Germinal center (tissue), 1 donor: ENCODE data around the gene CROCC2.

Experiments
- DNase-seq: peaks from one replicate; pipeline ENCODE4 v3.0.0; 2012; ENCODE audit warnings: mixed read lengths, low spot score

The CROCC2 gene

DNA sequence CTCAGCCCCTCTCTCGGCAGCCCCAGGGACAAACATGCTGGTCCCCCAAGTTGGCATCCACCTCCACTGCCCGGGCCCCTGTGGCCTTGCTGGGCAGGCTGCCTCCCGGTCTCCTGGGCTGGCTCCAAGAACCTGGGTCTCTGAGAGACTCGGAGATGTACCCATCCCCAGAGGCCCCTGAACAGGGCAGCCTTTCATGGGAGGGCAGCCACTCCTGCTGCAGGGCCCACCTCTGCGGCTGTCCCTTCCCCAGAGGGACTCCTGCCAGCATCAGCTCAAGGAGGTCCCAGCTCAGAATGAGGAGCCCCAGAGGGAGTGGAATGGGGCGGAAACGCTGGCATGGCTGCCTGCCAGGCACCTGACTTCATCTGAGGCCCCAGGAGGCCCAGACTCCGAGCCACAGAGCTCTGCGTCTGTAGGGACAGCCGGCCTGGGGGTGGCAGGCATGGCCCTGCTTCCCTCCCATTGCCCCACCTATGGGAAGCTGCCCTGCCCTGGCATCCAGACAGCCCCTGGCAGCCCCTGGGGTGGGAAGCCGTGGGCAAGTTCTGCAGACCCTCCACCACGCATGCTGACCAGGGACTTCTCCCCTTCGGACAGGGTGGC is 857 bp upstream of the CROCC2 start:
- no peak for DNase-seq

DNA sequence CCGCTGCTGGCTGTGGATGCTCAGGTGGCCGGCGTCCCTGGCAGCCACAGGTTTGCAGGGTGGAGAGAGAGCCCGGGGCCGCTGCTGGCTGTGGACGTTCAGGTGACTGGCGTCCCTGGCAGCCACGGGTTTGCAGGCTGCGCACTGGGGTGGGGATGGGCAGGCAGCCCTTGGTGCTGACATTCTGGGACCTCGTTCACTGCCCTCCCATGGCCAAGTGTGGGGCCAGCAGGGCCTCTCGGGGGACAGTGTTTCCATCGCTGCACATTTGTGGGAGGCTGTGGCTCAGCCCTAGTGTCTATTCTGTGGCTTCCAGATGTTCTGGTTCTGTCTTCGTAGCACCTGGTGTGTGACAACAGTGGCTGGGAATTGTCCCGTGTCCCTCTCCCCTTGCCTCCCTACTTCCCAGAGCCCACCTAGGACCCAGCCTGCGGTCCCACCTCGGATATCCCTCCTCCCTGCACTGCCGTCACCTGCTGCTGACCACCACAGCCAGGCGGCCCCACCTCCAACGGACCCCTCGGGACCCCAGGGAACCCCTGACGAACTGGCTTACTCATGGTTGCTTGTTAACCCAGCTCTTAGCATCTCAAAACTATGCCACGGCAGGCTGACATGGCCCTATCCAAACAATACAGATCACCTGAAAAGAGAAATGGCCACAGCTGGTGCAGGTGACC is 915 bp downstream of the CROCC2 start:
- no peak for DNase-seq

DNA sequence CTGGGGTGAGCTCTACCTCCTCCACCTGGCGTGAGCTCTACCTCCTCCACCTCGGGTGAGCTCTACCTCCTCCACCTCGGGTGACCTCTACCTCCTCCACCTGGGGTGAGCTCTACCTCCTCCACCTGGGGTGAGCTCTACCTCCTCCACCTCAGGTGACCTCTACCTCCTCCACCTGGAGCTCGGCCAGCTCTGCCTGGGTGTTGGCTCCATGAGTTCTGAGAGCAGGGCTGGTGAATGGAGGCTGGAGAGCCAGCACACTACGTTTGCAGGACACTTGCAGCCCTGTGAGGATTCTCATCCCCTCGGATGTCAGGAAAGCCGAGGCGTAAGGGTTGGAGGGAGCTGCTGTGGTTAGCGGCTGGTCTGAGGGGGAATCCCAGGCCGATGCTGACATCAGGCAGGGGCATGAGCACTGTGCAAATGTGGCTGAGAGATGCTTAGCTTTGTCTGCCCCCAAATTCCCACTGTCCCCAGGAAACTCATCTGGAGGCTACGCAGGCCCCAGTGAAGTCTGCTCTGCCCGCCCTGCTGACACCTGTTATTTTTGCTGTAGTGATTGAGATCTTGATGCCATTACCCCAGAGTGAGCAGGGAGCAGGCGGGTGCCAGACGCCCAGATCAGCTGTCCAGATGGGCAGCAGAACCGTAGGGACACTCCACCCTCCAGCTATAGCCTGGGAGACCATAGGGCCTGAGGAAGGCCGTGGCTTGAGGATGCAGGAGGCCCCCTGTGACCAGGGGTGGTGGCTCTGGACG is 3.3 kb downstream of the CROCC2 start:
- no peak for DNase-seq

DNA sequence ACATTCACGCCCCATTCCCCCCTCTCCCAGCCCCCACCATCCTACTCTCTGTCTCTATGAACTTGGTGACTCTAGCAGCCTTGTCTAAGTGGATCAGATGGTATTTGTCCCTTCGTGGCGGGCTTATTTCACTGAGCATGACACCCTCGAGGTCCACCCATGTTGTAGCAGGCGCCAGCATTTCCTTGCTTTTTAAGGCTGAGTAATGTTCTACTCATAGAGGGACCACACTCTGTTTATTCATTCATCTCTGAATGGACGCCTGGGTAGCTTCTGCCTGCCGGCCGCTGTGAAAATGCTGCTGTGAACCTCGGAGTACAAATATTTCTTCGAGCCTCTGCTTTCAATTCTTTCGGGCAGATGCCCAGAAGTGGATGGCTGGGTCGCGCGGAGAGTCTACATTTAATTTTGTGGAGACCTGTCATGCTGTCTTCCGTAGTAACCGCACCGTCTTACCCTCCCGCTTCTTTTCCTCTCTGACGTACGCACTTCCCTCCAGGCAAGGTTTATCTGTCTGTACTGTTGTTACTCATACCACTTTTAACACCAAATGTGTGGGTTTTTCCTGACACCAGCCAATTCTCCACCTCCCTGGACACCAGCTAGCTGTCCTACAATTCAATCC is 5.6 kb downstream of the CROCC2 start:
- DNase-seq: no peak

DNA sequence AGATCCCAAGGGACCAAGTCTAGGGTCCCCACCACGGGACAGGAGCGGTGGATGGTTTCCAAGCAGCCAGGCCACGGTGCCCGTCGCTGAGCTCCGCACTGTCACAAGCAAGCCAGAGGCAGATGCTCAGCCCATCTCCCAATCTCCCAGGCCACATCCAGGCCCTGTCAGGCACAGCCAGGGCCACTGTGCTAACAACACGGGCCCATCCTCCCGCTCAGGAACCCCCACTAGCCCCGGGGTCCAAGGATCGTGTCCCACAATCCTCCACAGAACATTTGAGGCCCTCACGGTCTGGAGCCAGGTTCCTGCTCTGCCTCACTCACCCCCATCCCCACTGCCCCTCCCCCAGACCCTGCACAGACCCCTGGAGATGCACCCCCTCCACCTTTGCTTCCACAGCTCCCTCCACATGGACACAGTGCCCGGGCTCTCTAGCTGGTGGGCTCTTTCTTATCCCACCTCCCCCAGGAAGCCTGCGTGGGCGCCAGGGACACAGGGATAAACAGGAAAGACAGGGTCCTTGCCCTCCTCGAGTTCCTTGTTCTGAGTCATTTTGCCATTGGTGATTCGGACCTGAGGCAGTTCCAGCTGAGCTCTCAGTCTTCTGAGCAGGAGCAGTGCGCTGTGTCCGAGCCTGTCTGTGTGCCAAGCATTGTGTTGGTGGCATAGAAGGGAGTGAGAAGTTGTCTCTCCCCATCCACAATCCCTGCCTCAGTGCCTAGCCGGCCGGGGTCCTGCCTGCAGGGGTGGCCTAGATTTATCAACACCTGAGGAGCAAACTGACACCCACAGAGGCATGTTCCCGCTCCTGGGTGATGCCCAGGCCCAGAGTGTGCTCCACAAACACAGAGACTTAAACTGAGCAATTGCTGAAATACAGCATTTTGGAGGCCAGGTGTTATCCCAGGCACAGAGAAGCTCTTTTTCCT is 7.0 kb downstream of the CROCC2 start:
- DNase-seq: no peak

DNA sequence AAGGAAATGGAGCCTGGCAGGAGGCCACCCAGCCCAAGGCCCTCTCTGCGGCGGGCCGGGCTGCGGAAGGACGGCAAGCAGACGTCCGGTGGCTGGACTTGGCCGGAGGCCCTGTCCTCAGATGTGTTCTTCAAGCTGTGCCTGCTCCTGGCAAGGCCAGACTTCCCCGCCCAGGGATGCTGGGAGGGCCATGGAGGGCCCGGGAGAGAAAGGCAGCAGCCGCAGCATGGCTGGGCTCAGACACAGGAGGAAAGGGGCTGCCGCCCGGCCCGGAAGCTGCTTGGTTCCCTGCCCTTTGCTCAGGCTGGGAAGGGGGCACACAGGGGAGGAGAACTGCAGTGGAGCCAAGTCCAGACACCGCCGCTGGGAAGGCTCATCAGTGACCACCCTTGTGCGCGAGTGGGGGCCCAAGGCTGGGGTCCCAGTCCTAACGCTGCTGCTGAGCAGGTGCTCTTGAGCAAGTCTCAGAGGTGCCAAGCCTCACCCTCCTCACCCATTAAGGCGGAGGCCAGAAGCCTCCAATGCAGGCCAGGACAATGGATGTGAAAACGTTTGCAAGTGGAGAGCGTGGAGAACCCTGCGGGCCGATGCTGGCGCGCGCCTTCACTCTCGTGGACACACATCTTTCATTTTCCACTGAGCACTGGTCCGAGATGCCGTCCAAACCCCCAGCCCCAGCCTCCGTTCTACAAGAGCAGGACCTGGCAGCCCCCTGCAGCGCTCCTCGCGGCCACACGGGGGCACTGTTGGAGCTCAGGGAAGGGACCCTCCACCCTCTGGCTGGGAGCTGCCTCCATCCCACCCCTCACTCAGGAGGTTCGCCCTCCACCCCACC is 7.9 kb downstream of the CROCC2 start:
- peak; percentile 77 for DNase-seq

DNA sequence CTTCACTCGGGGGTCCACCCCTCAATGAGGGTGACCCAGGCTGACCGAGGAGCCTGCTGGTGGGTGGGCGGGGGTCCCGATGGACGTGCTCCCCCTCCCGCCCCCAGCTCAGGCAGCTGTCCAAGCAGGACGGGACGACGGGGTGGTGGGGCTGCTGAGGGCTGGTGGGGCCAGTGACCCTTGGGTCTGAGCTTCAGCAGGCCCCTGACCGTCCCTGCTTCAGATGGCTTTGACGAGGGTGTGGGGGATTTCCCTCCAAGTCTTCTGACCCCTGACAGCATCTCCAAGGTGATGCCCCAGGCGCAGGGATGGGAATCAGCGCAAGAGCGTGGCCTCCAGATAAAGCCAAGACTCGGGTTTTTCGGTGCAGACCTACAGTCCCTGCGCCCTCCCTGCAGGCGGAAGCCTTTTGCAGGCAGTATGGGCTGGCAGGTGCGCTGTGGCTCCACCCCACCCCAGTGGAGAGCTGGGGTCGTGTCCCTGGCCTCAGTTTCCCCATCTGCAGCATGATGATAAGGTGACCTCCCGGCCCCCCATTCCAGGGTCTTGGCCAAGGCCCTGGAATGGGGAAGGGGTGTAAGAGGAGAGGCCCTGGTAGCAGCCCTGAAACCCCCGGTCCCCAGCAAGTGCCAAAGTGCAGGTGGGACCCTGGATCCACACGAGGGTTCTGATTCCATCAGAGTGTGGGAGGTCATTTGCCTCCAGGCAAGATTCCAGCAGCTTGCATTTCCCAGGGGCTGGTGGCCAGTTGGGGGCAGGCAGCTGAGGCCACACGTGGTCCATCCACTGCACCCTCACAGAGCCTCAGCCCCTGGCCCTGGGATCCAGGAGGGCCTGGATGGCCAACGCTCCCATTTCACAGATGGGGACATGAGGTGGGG is 8.7 kb downstream of the CROCC2 start:
- DNase-seq: no peak

DNA sequence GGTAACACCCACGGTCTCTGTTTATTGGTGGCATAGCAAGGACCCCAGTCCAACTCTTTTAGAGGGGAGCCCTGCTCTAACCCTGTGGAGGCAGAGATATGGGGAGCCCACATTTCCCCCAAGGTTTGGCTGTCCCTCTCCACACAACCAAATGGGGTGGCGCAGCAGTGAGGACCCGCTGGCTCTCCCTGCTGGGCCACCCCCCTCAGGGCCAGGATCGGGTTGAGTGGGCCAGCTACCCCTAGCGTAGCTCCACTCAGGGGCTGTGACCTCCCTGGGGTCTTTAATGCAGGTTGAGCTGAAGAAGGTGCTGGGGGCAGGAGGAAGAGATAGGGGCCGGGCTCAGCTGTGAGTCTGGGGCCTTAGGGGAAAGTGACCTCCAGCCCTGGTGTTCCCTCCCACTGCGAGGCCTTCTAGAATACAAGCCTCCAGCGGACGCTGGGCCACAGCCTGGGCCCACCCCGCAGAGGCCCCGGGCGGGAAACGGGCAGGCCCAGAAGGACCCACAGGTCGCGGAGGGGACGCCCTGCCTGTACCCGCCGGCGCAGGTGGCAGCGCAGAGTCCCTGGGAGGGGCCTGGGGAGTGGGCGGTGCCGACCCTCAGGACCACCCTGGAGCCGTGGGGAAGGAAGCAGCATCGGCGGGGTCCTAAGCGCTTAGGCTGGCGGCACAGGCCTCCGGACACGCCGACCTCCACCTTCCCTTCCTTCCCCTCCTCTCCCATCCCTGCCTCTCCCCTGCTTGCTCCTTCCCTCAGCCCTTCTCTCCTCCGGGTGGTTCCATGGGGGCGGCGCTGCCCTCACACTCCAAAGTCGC is 9.6 kb downstream of the CROCC2 start:
- no peak for DNase-seq

DNA sequence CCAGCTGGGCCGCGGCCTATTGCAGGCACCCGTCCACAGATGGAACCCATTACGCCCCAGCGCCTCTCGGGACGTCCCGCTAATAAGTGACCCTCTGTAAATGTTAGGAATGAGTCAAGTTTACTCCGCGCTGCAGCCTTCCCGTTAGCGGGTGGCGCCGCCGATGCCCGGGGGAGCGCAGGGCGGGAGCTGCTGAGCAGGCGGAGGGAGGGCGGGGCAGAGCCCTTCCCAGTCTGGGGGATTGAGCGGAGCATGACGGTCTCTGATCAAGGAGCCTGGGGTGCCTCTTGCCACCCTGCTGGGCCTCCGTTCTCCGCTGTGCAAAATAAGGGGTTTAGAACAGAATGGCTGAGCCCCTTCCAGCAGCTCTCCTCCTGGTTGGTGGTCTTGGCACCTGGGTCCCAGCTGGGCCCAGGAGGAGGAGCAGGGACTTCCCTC is 10.5 kb downstream of the CROCC2 start:
- peak; percentile 59 for DNase-seq

DNA sequence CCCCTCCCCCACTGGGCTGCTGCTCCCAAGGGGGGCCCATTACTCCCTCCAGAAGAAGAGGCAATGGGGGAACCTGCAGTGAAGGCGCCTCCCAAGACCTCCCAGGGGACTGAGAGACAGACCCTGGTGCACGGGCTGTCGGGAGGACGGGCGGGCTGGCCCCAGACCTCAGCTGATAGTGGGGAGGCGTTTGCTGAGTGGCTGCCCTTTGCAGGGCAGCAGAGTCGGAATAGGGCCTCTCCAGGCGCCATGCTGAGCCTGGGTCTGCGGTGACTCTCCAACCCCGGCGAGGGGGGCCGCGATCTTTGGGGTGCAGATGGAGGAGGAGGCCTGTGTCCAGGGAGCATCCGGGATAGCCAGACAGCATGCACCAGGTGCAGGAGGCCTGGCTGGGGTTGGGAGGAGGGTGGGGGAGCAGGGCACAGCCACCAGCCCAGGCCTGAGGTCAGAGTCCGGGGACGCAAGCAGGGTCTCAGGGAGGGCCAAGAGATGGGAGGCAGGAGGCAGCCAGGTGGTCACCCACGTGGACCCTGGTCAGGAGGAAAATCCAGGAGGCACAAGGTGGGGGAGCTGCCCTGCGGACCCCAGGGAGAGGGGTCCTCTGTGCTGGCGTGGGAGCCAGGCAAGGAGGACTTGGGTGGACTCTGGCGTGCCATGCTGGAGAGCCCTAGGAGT is 11.0 kb downstream of the CROCC2 start:
- DNase-seq: no peak

DNA sequence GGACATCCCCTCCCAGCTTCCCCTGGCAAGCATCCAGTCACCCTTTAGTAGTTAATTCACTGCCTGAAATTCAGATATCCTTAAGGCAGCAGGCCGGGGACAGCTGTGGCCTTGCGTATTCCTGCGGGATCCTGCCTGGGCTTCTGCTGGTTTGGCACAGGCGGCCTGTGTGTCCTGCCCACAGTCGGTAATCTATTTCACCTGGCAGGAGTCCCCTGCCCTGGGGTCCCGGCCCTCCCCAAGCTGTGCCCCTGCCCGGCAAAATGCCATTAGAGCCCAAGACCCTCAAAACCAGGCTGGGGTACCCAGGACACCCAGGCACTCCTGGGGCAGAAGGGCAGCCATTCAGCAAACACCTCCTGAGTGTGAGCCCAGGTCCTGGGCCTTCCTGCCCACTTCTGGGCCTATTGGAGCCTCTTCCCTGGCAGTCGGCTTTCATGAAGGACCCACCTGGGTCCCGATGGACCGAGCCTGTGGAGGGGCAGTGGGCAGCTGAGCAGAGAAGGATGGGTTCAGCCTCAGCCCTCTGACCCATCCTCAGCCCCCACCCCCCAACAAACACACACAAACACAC is 11.6 kb downstream of the CROCC2 start:
- DNase-seq: no peak

DNA sequence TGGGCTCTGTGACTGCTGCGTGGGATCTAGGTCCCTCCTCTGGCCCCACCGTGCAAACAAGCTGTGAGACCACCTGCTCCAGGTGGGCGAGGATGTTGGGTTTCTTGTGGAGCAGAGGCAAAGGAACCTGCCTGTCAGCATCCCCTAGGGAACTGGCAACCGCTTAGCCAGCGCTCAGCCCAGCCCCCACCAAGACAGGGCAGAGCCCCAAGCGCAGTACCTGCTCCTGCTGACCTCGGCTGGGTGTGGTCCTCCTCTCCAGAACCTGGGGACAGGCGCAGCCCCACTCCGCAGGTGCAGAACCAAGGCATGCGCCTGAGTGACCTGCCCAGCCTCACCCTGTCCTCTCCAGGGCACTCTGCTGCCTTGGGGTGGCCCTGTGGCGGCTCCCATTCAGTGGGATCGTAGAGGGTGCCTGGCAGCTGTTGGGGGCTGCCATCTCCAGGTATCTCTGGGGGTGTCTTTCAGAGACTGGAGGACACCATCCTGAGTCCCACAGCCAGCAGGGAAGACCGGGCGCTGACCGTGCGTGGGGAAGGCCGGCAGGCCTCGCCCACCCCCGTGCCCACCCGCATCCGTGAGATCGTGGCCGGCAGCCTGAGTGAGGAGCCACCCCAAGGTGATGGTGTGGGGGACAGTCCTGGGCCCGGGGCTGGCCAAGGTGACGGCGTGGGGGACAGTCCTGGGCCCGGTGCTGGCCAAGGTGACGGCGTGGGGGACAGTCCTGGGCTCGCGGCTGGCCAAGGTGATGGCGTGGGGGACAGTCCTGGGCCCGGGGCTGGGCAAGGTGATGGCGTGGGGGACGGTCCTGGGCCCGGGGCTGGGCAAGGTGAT is 12.3 kb downstream of the CROCC2 start:
- no peak for DNase-seq

DNA sequence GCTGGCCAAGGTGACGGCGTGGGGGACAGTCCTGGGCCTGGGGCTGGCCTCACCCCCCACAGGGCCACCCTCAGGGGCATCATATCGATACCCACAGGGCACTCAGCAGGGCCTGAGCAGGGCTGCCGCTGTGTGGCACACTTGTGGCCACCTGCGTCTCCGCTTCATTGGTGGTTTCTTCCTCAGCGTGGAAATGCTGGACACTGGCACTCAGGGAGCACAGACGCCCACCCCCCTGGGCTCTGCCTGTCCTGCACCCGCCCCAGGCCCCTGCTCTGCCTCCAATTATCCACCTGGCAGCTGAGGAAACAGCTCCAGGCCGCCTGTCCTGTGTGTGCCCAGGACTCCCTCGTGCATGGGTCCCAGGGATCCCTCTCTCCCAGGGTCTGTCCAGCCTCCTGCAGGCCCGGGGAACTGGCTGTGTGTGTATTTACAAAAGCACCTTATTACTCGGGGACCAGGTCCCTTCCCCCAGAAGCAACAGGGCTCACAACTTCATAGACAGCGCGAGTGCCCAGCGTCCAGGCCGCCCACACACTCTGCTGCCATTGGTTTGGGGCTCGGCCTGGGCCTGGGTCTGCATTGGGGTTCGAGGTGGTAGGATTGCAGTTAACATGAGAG is 13.1 kb downstream of the CROCC2 start:
- no peak for DNase-seq

DNA sequence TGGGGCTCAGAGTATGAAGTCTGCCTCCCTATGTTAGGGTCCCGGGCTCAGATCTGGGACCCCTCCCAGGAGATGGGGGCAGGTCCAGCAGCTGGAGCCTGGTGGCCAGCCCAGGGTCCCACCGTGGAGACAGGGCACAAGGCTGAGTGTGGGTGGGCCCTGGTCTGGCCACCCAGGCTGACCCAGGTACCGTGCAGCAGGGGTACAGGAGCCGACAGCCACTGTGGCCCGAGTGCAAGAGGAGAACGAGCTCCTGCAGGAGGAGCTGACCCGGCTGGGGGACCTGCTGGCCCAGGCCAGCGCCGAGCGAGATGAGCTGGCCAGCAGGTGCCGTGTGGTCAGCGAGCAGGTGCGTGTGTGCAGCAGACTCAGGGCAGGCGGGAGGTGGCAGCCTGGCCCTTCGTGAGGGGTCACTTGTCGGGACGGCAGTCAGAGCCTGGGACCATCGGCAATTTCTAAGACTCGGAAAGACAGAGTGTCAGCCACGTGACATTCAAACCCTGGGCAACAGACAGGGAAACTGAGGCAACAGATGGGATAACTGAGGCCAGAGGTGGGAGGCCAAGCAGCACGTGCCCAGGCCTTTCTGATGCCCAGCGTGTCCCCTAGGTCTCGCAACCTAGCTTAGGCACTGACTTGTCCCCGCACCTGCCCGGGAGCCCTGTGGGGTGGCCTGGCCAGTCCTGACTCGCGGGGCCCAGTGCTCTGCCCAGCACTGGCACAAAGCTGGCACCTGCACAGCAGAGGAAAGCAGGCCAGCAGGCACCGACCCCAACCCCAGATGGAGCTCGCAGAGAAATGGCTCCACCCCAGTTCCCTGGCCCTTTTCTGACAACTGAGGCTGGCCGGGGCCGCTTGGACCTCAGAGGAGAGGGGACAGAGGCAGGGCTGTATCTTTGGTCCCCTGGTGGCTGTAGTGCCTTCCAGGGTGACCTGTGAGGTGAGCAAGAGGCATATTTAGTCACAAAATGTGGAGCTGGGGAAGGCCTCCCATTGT is 13.9 kb downstream of the CROCC2 start:
- DNase-seq: no peak

DNA sequence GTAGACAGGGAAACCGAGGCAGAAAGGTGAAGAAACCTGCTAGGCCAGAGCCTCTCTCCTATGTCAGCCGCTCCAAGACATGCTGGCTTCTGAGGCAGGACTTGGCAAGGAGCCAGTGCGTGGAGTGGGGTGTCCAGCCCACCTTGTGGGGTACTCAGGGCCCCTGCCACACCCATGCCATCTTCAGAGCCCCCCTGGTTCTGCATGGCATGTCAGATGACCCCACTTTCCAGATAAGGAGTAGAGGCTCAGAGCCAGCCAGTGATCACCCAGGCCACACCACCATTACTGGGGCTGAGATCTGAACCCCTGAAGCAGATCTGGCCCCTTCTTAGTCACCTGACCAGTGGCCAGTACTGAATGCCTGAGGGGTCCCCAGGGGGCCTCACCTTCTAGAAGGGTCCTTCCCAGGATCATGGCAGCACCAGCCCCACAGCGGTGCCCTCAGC is 14.7 kb downstream of the CROCC2 start:
- DNase-seq: no peak
